Thoracic aorta endothelial cell (primary cell): ENCODE measurements around the gene C17orf100. TPM values are rescaled to one million over a fixed set of nuclear protein-coding genes. Genes with fewer than 3 reads are reported as not detected.

Experiments used
- small RNA-seq: library from RNA; depleted of rRNA; stranded (forward); fragments of <200 nt; gene quantifications from one replicate; pipeline ENCODE3, GENCODE V24; 2012
- total RNA-seq: library from RNA; depleted of rRNA; stranded (reverse); fragments of >200 nt; gene quantifications from 2 replicates; pipeline ENCODE4 v1.2.3, GENCODE V29; 2012

The C17orf100 gene
- total RNA-seq: 0.22 and 0.53 TPM in 2 replicates

GRCh38 chr17:6651354-6651918 lies at the start of gene C17orf100, which contains the start of gene MED31:
Gene C17orf100 (plus strand): TSS chr17:6651762. CDS start chr17:6651914, 152 bp downstream.
Gene MED31 (minus strand): TSS chr17:6651605. CDS start chr17:6651528, 77 bp downstream.

GRCh38 chr17:6640536-6641246 lies 10.9 kb upstream of the C17orf100 start, which contains the start of the genes KIAA0753 and TXNDC17:
Gene KIAA0753 (minus strand): TSS chr17:6640711. CDS start chr17:6635103, 5,608 bp downstream.
Gene TXNDC17 (plus strand): TSS chr17:6641060. CDS start chr17:6641083, 23 bp downstream.

Small RNA genes within 50 kb of the gene (small RNA-seq; reads per million reads assigned to genes)
- not detected for gene MIR4520-1

Other genes with a start within 250 kb of the C17orf100 start
- gene AIPL1, start 216.6 kb upstream of the C17orf100 start, total RNA-seq: not detected in 2 replicates
- gene PIMREG, start 207.3 kb upstream of the C17orf100 start, total RNA-seq: 23.3 and 34.9 TPM in 2 replicates
- gene PITPNM3, start 95.2 kb upstream of the C17orf100 start, total RNA-seq: 1.3 and 2.8 TPM in 2 replicates
- 21.5 and 23.5 TPM in 2 replicates for gene KIAA0753, start 11.1 kb upstream of the C17orf100 start, total RNA-seq
- 171 and 184 TPM in 2 replicates for gene TXNDC17, start 10.7 kb upstream of the C17orf100 start, total RNA-seq
- 24.3 and 26.9 TPM in 2 replicates for gene MED31, start 157 bp upstream of the C17orf100 start, total RNA-seq
- gene SLC13A5, start 61.6 kb downstream of the C17orf100 start, total RNA-seq: not detected in 2 replicates
- gene XAF1, start 104.3 kb downstream of the C17orf100 start, total RNA-seq: 12.8 and 19.9 TPM in 2 replicates
- 0.93 and 2.9 TPM in 2 replicates for gene FBXO39, start 124.5 kb downstream of the C17orf100 start, total RNA-seq
- not detected in 2 replicates for gene TEKT1, start 180.0 kb downstream of the C17orf100 start, total RNA-seq